ENCODE measurements around the gene SLC1A3. TPM values are rescaled to one million over a fixed set of nuclear protein-coding genes. Genes with fewer than 3 reads are reported as not detected.
A peak's percentile ranks its signal among the peaks of the same experiment; 100 is the strongest.

Gene SLC1A3
- total and polyA plus RNA-seq, 8 donors = 12.1 to 31.7 (median 20.7) TPM

GRCh38 chr5:36712706-36713105 is 106.3 kb downstream of the SLC1A3 start:
- TF ChIP-seq CTCF (IDR thresholded peaks at IDR 0.05) = no peak
- H3K27me3 ChIP-seq = no peaks in the 10 kb centered on the region
- ATAC-seq = peak; percentile 33
- intact Hi-C loops (cut with DNase I) = no loop called here
- no peak overlapping the region for H3K27ac ChIP-seq
- H3K4me1 ChIP-seq = peaks cover 0 to 9% of the 10 kb centered on the region in 2 donors
- DNase-seq = no peak
- no peak overlapping the region for H3K4me3 ChIP-seq
- peaks cover 0 to 6% of the 10 kb centered on the region in 2 donors for H3K9me3 ChIP-seq
- H3K36me3 ChIP-seq = no peaks in the 10 kb centered on the region

GRCh38 chr5:36713541-36713940 is 107.1 kb downstream of the SLC1A3 start:
- TF ChIP-seq CTCF (IDR thresholded peaks at IDR 0.05) = no peak
- ATAC-seq = no peak
- Histone ChIP-seq H3K4me3 (no peak overlapping the region), H3K9me3 (no peaks in the 10 kb centered on the region), H3K27me3 (no peaks in the 10 kb centered on the region), H3K4me1 (peaks cover 0 to 9% of the 10 kb centered on the region in 2 donors), H3K27ac (no peak overlapping the region), H3K36me3 (no peaks in the 10 kb centered on the region)
- intact Hi-C loops (cut with DNase I) = no loop called here
- no peak for DNase-seq

GRCh38 chr5:36717131-36717695 is 110.8 kb downstream of the SLC1A3 start:
- no peak for TF ChIP-seq CTCF (IDR thresholded peaks at IDR 0.05)
- ATAC-seq (no peak), DNase-seq (no peak)
- Histone ChIP-seq H3K4me3 (no peak overlapping the region), H3K27ac (no peak overlapping the region), H3K27me3 (no peaks in the 10 kb centered on the region), H3K36me3 (no peaks in the 10 kb centered on the region), H3K9me3 (no peaks in the 10 kb centered on the region), H3K4me1 (peaks cover 0 to 8% of the 10 kb centered on the region in 2 donors)
- intact Hi-C loops (cut with DNase I) = no loop called here

- no peak for DNase-seq
- Histone ChIP-seq H3K36me3 (no peaks in the 10 kb centered on the region), H3K4me1 (peaks cover 0 to 5% of the 10 kb centered on the region in 2 donors), H3K27me3 (no peaks in the 10 kb centered on the region), H3K27ac (no peak overlapping the region), H3K4me3 (no peak overlapping the region), H3K9me3 (no peaks in the 10 kb centered on the region)
- intact Hi-C loops (cut with DNase I) = no loop called here
- ATAC-seq = no peak
- no peak for TF ChIP-seq CTCF (IDR thresholded peaks at IDR 0.05)
Measured at GRCh38 chr5:36719282-36719681, 112.9 kb downstream of the SLC1A3 start.

- Histone ChIP-seq H3K36me3 (no peaks in the 10 kb centered on the region), H3K4me1 (peaks cover 0 to 5% of the 10 kb centered on the region in 2 donors), H3K27me3 (no peaks in the 10 kb centered on the region), H3K9me3 (no peaks in the 10 kb centered on the region), H3K27ac (no peak overlapping the region), H3K4me3 (no peak overlapping the region)
- DNase-seq (no peak), ATAC-seq (no peak)
- intact Hi-C loops (cut with DNase I) = no loop called here
- TF ChIP-seq CTCF (IDR thresholded peaks at IDR 0.05) = no peak
Measured at GRCh38 chr5:36720688-36721087, 114.3 kb downstream of the SLC1A3 start.
